HepG2 (cell line): ENCODE data around the gene TNP2. TPM values are rescaled to one million over a fixed set of nuclear protein-coding genes. Genes with fewer than 3 reads are reported as not detected.

Experiments
- DPF2 ChIP-seq: sonication (generic); formaldehyde crosslinking; IDR thresholded peaks from 2 replicates; pipeline ENCODE4 v1.4.0; 2020; ENCODE audit warnings: mild to moderate bottlenecking, low read depth, missing genetic modification reagents, borderline replicate concordance
- GABPA ChIP-seq, 2 experiments: IDR thresholded peaks; 2 replicates each; pipeline ENCODE4 v1.6.1; 2011 to 2016; ENCODE audit warnings: low read depth in 2 of 2, low read length in 1 of 2, missing biosample characterization in 1 of 2, missing genetic modification characterization in 1 of 2
- GFI1 ChIP-seq: sonication (generic); formaldehyde crosslinking; IDR thresholded peaks from 2 replicates; pipeline ENCODE4 v1.5.0; 2020; ENCODE audit warnings: missing genetic modification reagents, mild to moderate bottlenecking, borderline replicate concordance
- KMT2A ChIP-seq: sonication (generic); formaldehyde crosslinking; IDR thresholded peaks from 2 replicates; pipeline ENCODE4 v1.4.0; 2020; ENCODE audit warnings: missing genetic modification reagents
- MEIS1 ChIP-seq: sonication (generic); formaldehyde crosslinking; IDR thresholded peaks from 2 replicates; pipeline ENCODE4 v1.9.0; 2021; ENCODE audit warnings: mild to moderate bottlenecking, missing genetic modification reagents, moderate library complexity, borderline replicate concordance
- RELA ChIP-seq: sonication (generic); formaldehyde crosslinking; IDR thresholded peaks from 2 replicates; pipeline ENCODE4 v1.4.0; 2020; ENCODE audit warnings: missing genetic modification reagents
- REPIN1 ChIP-seq: sonication (generic); formaldehyde crosslinking; IDR thresholded peaks from 2 replicates; pipeline ENCODE4 v1.8.0; 2022; ENCODE audit warnings: missing genetic modification reagents, low read depth, mild to moderate bottlenecking, borderline replicate concordance
- SMC3 ChIP-seq: IDR thresholded peaks from 2 replicates; pipeline ENCODE4 v1.6.1; 2011; ENCODE audit warnings: low read length, improper control_type of control experiment
- ZC3H4 ChIP-seq: sonication (generic); formaldehyde crosslinking; IDR thresholded peaks from 2 replicates; pipeline ENCODE4 v1.4.0; 2020; ENCODE audit warnings: missing genetic modification reagents, borderline replicate concordance
- ZNF317 ChIP-seq: sonication (generic); formaldehyde crosslinking; IDR thresholded peaks from 2 replicates; pipeline ENCODE4 v1.5.0; 2020; ENCODE audit warnings: mild to moderate bottlenecking, missing genetic modification reagents
- ZNF430 ChIP-seq: sonication (generic); formaldehyde crosslinking; IDR thresholded peaks from 2 replicates; pipeline ENCODE4 v1.9.0; 2021; ENCODE audit warnings: mild to moderate bottlenecking, missing genetic modification reagents
- ZNF644 ChIP-seq: IDR thresholded peaks from 2 replicates; pipeline ENCODE4 v1.6.1; 2016; ENCODE audit warnings: low read depth
- polyA plus RNA-seq, 8 experiments: library from polyadenylated mRNA; depleted of rRNA in 3 of 8; stranded (reverse) in 7 of 8; unstranded in 1 of 8; fragments of >200 nt; fragmentation: Illumina TruSeq in 4 of 8; extraction: Trizol in 4 of 8; gene quantifications; 2 replicates each; pipeline versions ENCODE4 v1.2.1 to v1.2.3, GENCODE V29; 2011 to 2016; ENCODE audit warnings: low read depth in 4 of 8, missing spikeins in 1 of 8, mixed read lengths in 1 of 8; ENCODE audit not compliant: insufficient read depth in 1 of 8
- total RNA-seq, 5 experiments: library from RNA; depleted of rRNA; stranded (reverse); fragments of >200 nt; fragmentation: Illumina TruSeq; extraction: Trizol; gene quantifications; 2 replicates each; pipeline ENCODE4 v1.2.3, GENCODE V29; 2016; ENCODE audit warnings: low read depth in 1 of 5
- TF ChIP-seq, protein P1 (sequence below): sonication (generic); formaldehyde crosslinking; IDR thresholded peaks from 2 replicates; pipeline ENCODE4 v1.8.0; 2022; ENCODE audit warnings: mild to moderate bottlenecking, missing genetic modification reagents, borderline replicate concordance
- TF ChIP-seq, protein P2 (sequence below): IDR thresholded peaks from 2 replicates; pipeline ENCODE4 v1.6.1; 2018; ENCODE audit warnings: missing genetic modification reagents, mild to moderate bottlenecking, missing compliant biosample characterization
- TF ChIP-seq, protein P3 (sequence below), 2 experiments: sonication (generic) in 1 of 2; formaldehyde crosslinking in 1 of 2; IDR thresholded peaks; 2 replicates each; pipeline versions ENCODE4 v1.5.1 to v1.6.1; 2011 to 2020; ENCODE audit warnings: borderline replicate concordance in 1 of 2, low read depth in 1 of 2, low read length in 1 of 2, mild to moderate bottlenecking in 1 of 2, missing genetic modification reagents in 1 of 2, moderate library complexity in 1 of 2
- TF ChIP-seq, protein P4 (sequence below): IDR thresholded peaks from 2 replicates; pipeline ENCODE4 v1.6.1; 2016; ENCODE audit warnings: mild to moderate bottlenecking, missing biosample characterization, missing genetic modification reagents
- TF ChIP-seq, protein P5 (sequence below): sonication (generic); formaldehyde crosslinking; IDR thresholded peaks from 2 replicates; pipeline ENCODE4 v1.4.0; 2020; ENCODE audit warnings: mild to moderate bottlenecking, missing genetic modification reagents

TNP2 gene
- total and polyA plus RNA-seq, 2 of the 13 experiments (the other 11 are each of a cell fraction or from before 2014, with no cell fraction given), result not detected

DNA sequence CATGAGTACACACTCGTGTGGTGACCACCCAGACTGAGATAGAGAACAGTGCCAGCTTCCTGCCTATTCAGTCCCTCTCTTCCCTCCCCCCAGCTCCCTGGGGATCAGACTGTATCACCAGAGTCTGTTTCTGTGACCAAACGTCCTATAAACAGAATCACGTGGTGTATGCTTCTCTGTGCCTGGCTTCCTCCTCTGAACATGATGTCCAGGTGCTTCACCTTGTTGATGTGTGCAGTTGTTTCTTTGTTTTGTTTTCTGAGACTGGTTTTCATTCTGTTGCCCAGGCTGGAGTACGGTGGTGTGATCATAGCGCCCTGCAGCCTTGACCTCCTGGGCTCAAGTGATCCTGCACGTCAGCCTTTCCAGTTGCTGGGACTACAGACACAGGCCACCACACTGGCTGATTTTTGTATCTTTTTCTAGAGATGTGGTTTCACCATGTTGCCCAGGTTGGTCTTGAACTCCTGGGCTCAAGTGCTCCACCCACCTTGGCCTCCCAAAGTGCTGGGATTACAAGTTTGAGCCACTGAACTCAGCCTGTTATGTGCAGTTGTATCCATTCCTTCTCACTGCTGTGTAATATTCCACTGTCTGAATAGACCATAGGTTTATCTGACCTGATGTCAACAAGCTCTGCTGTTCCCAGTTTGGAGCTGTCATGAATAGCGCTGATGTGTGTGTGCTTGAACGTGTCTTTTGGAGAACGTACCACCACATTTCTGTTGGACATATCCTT lies 40.9 kb upstream of the TNP2 start (continued):
- TF ChIP-seq MEIS1 (CRISPR knock-in tag) (peak; percentile 76), GFI1 (CRISPR knock-in tag) (peak; percentile 60; the same call in 1 of the 2 replicates), REPIN1 (CRISPR knock-in tag) (no peak; the same call in 1 of the 2 replicates), KMT2A (CRISPR knock-in tag) (no peak; the same call in 1 of the 2 replicates), GABPA (IDR thresholded peaks at IDR 0.05; ENCODE audit: low read depth, low read length) (no peak), GABPA (CRISPR knock-in tag; IDR thresholded peaks at IDR 0.05; ENCODE audit: low read depth) (no peak), ZC3H4 (CRISPR knock-in tag) (no peak), RELA (CRISPR knock-in tag) (no peak), DPF2 (no peak), SMC3 (no peak), ZNF430 (CRISPR knock-in tag) (peak; percentile 91), ZNF317 (CRISPR knock-in tag) (peak; percentile 49; the same call in 1 of the 2 replicates), ZNF644 (CRISPR knock-in tag) (no peak)
- TF ChIP-seq, protein P1, sequence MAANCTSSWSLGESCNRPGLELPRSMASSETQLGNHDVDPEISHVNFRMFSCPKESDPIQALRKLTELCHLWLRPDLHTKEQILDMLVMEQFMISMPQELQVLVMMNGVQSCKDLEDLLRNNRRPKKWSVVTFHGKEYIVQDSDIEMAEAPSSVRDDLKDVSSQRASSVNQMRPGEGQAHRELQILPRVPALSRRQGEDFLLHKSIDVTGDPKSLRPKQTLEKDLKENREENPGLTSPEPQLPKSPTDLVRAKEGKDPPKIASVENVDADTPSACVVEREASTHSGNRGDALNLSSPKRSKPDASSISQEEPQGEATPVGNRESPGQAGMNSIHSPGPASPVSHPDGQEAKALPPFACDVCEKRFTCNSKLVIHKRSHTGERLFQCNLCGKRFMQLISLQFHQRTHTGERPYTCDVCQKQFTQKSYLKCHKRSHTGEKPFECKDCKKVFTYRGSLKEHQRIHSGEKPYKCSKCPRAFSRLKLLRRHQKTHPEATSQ (CRISPR knock-in tag), result peak; percentile 57; the same call in 1 of the 2 replicates
- TF ChIP-seq, protein P2, sequence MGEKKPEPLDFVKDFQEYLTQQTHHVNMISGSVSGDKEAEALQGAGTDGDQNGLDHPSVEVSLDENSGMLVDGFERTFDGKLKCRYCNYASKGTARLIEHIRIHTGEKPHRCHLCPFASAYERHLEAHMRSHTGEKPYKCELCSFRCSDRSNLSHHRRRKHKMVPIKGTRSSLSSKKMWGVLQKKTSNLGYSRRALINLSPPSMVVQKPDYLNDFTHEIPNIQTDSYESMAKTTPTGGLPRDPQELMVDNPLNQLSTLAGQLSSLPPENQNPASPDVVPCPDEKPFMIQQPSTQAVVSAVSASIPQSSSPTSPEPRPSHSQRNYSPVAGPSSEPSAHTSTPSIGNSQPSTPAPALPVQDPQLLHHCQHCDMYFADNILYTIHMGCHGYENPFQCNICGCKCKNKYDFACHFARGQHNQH (CRISPR knock-in tag), result peak; percentile 79
- TF ChIP-seq, protein P3, sequence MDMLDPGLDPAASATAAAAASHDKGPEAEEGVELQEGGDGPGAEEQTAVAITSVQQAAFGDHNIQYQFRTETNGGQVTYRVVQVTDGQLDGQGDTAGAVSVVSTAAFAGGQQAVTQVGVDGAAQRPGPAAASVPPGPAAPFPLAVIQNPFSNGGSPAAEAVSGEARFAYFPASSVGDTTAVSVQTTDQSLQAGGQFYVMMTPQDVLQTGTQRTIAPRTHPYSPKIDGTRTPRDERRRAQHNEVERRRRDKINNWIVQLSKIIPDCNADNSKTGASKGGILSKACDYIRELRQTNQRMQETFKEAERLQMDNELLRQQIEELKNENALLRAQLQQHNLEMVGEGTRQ (IDR thresholded peaks at IDR 0.05; ENCODE audit: low read depth, low read length), result peak; percentile 78
- TF ChIP-seq, protein P3 (CRISPR knock-in tag; IDR thresholded peaks at IDR 0.05; ENCODE audit: borderline replicate concordance), result peak; percentile 86; the same call in 1 of the 2 replicates
- TF ChIP-seq, protein P4, sequence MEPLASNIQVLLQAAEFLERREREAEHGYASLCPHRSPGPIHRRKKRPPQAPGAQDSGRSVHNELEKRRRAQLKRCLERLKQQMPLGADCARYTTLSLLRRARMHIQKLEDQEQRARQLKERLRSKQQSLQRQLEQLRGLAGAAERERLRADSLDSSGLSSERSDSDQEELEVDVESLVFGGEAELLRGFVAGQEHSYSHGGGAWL, result peak; percentile 45; the same call in 1 of the 2 replicates
- TF ChIP-seq, protein P5, sequence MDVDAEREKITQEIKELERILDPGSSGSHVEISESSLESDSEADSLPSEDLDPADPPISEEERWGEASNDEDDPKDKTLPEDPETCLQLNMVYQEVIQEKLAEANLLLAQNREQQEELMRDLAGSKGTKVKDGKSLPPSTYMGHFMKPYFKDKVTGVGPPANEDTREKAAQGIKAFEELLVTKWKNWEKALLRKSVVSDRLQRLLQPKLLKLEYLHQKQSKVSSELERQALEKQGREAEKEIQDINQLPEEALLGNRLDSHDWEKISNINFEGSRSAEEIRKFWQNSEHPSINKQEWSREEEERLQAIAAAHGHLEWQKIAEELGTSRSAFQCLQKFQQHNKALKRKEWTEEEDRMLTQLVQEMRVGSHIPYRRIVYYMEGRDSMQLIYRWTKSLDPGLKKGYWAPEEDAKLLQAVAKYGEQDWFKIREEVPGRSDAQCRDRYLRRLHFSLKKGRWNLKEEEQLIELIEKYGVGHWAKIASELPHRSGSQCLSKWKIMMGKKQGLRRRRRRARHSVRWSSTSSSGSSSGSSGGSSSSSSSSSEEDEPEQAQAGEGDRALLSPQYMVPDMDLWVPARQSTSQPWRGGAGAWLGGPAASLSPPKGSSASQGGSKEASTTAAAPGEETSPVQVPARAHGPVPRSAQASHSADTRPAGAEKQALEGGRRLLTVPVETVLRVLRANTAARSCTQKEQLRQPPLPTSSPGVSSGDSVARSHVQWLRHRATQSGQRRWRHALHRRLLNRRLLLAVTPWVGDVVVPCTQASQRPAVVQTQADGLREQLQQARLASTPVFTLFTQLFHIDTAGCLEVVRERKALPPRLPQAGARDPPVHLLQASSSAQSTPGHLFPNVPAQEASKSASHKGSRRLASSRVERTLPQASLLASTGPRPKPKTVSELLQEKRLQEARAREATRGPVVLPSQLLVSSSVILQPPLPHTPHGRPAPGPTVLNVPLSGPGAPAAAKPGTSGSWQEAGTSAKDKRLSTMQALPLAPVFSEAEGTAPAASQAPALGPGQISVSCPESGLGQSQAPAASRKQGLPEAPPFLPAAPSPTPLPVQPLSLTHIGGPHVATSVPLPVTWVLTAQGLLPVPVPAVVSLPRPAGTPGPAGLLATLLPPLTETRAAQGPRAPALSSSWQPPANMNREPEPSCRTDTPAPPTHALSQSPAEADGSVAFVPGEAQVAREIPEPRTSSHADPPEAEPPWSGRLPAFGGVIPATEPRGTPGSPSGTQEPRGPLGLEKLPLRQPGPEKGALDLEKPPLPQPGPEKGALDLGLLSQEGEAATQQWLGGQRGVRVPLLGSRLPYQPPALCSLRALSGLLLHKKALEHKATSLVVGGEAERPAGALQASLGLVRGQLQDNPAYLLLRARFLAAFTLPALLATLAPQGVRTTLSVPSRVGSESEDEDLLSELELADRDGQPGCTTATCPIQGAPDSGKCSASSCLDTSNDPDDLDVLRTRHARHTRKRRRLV, result no peak
